ENCODE data around the gene ZNF670. TPM values are rescaled to one million over a fixed set of nuclear protein-coding genes. Genes with fewer than 3 reads are reported as not detected.
"Not testable (repeated sequence)": the region's sequence is repeated elsewhere in the genome, so short reads cannot be mapped to it uniquely, and the experiment has no call there.

ZNF670 gene
- 3.7 and 4.5 TPM in 2 replicates for total RNA-seq

GRCh38 chr1:247078258-247079140 lies at the start of gene ZNF670:
Gene ZNF670 (minus strand): TSS chr1:247078811. CDS start chr1:247078596, 215 bp downstream.
- H3K36me3 ChIP-seq (ENCODE audit: control insufficient read depth, insufficient read depth, low read length), result no peaks in the 10 kb centered on the region
- no peaks in the 10 kb centered on the region for H3K27me3 ChIP-seq (ENCODE audit: control insufficient read depth, insufficient read depth, low read length)
- peak within 1 kb of the TSS; percentile 70 for H3K4me3 ChIP-seq (ENCODE audit: low read depth, low read length)
- peak; percentile 92 for DNase-seq (ENCODE audit: low read depth)
- FAIRE-seq, result no peak
- TF ChIP-seq CTCF (IDR thresholded peaks at IDR 0.05; ENCODE audit: insufficient read depth, low read length, severe bottlenecking), result no peak

GRCh38 chr1:247127519-247128282 lies 49.1 kb upstream of the ZNF670 start:
- H3K27me3 ChIP-seq (ENCODE audit: control insufficient read depth, insufficient read depth, low read length); FAIRE-seq; DNase-seq (ENCODE audit: low read depth); H3K4me3 ChIP-seq (ENCODE audit: low read depth, low read length); H3K36me3 ChIP-seq (ENCODE audit: control insufficient read depth, insufficient read depth, low read length): not testable (repeated sequence)

GRCh38 chr1:247126601-247127000 lies 48.0 kb upstream of the ZNF670 start:
- H3K27me3 ChIP-seq (ENCODE audit: control insufficient read depth, insufficient read depth, low read length); DNase-seq (ENCODE audit: low read depth); H3K4me3 ChIP-seq (ENCODE audit: low read depth, low read length); H3K36me3 ChIP-seq (ENCODE audit: control insufficient read depth, insufficient read depth, low read length); FAIRE-seq: not testable (repeated sequence)

GRCh38 chr1:247126166-247126565 lies 47.6 kb upstream of the ZNF670 start:
- H3K36me3 ChIP-seq (ENCODE audit: control insufficient read depth, insufficient read depth, low read length); H3K4me3 ChIP-seq (ENCODE audit: low read depth, low read length); H3K27me3 ChIP-seq (ENCODE audit: control insufficient read depth, insufficient read depth, low read length); FAIRE-seq; DNase-seq (ENCODE audit: low read depth): not testable (repeated sequence)

GRCh38 chr1:247121382-247121781 lies 42.8 kb upstream of the ZNF670 start:
- no peak for TF ChIP-seq CTCF (IDR thresholded peaks at IDR 0.05; ENCODE audit: insufficient read depth, low read length, severe bottlenecking)
- no peak for FAIRE-seq
- no peaks in the 10 kb centered on the region for H3K27me3 ChIP-seq (ENCODE audit: control insufficient read depth, insufficient read depth, low read length)

GRCh38 chr1:247120408-247120668 lies 41.7 kb upstream of the ZNF670 start:
- not testable (repeated sequence) for H3K36me3 ChIP-seq (ENCODE audit: control insufficient read depth, insufficient read depth, low read length); H3K4me3 ChIP-seq (ENCODE audit: low read depth, low read length); FAIRE-seq; DNase-seq (ENCODE audit: low read depth); H3K27me3 ChIP-seq (ENCODE audit: control insufficient read depth, insufficient read depth, low read length)

More at GRCh38 chr1:247121382-247121781, 42.8 kb upstream of the ZNF670 start:
- no peak overlapping the region for H3K4me3 ChIP-seq (ENCODE audit: low read depth, low read length)
- no peak for DNase-seq (ENCODE audit: low read depth)
- no peaks in the 10 kb centered on the region for H3K36me3 ChIP-seq (ENCODE audit: control insufficient read depth, insufficient read depth, low read length)

- FAIRE-seq (no peak), DNase-seq (ENCODE audit: low read depth) (no peak)
- no peak for TF ChIP-seq CTCF (IDR thresholded peaks at IDR 0.05; ENCODE audit: insufficient read depth, low read length, severe bottlenecking)
- H3K4me3 ChIP-seq (ENCODE audit: low read depth, low read length), result no peak overlapping the region
- H3K36me3 ChIP-seq (ENCODE audit: control insufficient read depth, insufficient read depth, low read length), result no peaks in the 10 kb centered on the region
- no peaks in the 10 kb centered on the region for H3K27me3 ChIP-seq (ENCODE audit: control insufficient read depth, insufficient read depth, low read length)
Measured at GRCh38 chr1:247119600-247120407, 41.2 kb upstream of the ZNF670 start.

Measured in bronchial epithelial cell (primary cell).